ENCODE measurements around the gene SCFD2. TPM values are rescaled to one million over a fixed set of nuclear protein-coding genes. Genes with fewer than 3 reads are reported as not detected.
"Not testable (repeated sequence)": the region's sequence is repeated elsewhere in the genome, so short reads cannot be mapped to it uniquely, and the experiment has no call there.

The SCFD2 gene
- total and polyA plus RNA-seq, 7 experiments from 2014 or later = 13.4 to 32.8 (median 20.8) TPM

DNA sequence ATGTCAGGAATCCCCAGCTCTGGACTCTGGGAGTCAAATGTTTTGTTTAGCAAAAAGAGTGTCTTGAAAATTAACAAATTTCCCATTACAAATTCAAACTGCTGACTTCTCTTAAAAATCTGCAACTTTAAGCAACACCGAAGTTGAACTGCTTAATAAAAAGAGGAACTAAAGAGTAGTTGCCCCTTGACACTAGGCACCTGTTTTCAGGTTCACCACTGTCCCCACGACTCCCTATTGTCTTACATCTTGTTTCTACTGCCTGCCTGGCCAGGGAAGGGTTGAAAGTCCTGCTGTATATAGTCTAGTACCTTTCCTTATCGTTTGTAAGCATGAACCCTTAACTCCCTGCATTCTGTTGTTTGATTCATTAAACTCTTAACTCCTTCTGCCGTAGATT, 173.9 kb downstream of the SCFD2 start:
- Mint-ChIP-seq H3K9me3 (no peaks in the 10 kb centered on the region), H3K36me3 (peaks cover 0 to 13% (median 6%) of the 10 kb centered on the region in 5 donors), H3K4me3 (no peak overlapping the region), H3K27ac (no peak overlapping the region), H3K4me1 (peaks cover 0 to 6% (median 0%) of the 10 kb centered on the region in 7 donors), H3K27me3 (no peaks in the 10 kb centered on the region)
- DNase-seq (no peak), ATAC-seq (no peak)
- ChIA-PET POLR2A (no interaction called here), CTCF (no interaction called here)
- Histone ChIP-seq H3K36me3 (ENCODE audit: control insufficient read depth in 2 of 3, insufficient read depth in 3 of 3, low read length in 3 of 3) (no peaks in the 10 kb centered on the region), H3K4me3 (ENCODE audit: low read length) (no peak overlapping the region), H3K4me1 (ENCODE audit: control insufficient read depth in 2 of 2, insufficient read depth in 2 of 2, low read length in 2 of 2) (no peaks in the 10 kb centered on the region), H3K9me3 (ENCODE audit: control insufficient read depth in 2 of 3, low read length in 3 of 3) (no peaks in the 10 kb centered on the region), H3K27me3 (ENCODE audit: control insufficient read depth in 2 of 2, insufficient read depth in 2 of 2, low read length in 2 of 2) (no peaks in the 10 kb centered on the region), H3K27ac (ENCODE audit: low read depth, low read length) (no peak overlapping the region)
- intact Hi-C loops (cut with micrococcal nuclease) = loop anchor here in 1 of 2 donors (10.0 kb wide), 2 partner anchors 177 to 913 kb away; partner anchors contain the start of gene GSX2

DNA sequence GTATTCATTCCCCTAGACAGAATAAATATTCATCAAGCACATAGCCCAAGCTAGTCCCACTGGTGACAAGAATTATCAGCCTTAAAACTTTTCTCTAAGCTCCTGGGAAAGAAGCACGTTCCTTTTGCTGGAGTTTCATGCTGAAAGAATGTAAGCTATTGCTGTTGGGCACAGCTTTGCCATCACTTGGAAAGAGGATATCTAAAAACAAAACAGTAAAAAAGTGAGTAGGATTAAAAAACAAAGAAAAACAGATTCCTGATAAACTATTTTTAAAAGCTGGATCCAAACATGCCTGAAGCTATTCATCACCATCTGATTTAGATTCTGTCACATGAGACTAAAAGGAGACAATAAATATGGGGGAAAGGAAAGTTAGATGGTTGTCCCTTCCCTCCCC, 176.8 kb downstream of the SCFD2 start:
- ChIA-PET POLR2A (no interaction called here), CTCF (no interaction called here)
- Mint-ChIP-seq H3K36me3 (peaks cover 3 to 31% (median 25%) of the 10 kb centered on the region in 5 donors), H3K4me1 (peaks cover 0 to 6% (median 0%) of the 10 kb centered on the region in 7 donors), H3K9me3 (peaks cover 0 to 5% (median 0%) of the 10 kb centered on the region in 11 donors), H3K27ac (no peak overlapping the region), H3K27me3 (no peaks in the 10 kb centered on the region), H3K4me3 (no peak overlapping the region)
- no peaks in the 10 kb centered on the region for H3K4me1 ChIP-seq (ENCODE audit: control insufficient read depth in 2 of 2, insufficient read depth in 2 of 2, low read length in 2 of 2)
- no peak for DNase-seq
- no peaks in the 10 kb centered on the region for H3K9me3 ChIP-seq (ENCODE audit: control insufficient read depth in 2 of 3, low read length in 3 of 3)
- intact Hi-C loops (cut with micrococcal nuclease) = no loop called here
- H3K4me3 ChIP-seq (ENCODE audit: low read length) = no peak overlapping the region
- no peaks in the 10 kb centered on the region for H3K27me3 ChIP-seq (ENCODE audit: control insufficient read depth in 2 of 2, insufficient read depth in 2 of 2, low read length in 2 of 2)
- ATAC-seq = no peak
- no peaks in the 10 kb centered on the region for H3K36me3 ChIP-seq (ENCODE audit: control insufficient read depth in 2 of 3, insufficient read depth in 3 of 3, low read length in 3 of 3)
- H3K27ac ChIP-seq (ENCODE audit: low read depth, low read length) = no peak overlapping the region

DNA sequence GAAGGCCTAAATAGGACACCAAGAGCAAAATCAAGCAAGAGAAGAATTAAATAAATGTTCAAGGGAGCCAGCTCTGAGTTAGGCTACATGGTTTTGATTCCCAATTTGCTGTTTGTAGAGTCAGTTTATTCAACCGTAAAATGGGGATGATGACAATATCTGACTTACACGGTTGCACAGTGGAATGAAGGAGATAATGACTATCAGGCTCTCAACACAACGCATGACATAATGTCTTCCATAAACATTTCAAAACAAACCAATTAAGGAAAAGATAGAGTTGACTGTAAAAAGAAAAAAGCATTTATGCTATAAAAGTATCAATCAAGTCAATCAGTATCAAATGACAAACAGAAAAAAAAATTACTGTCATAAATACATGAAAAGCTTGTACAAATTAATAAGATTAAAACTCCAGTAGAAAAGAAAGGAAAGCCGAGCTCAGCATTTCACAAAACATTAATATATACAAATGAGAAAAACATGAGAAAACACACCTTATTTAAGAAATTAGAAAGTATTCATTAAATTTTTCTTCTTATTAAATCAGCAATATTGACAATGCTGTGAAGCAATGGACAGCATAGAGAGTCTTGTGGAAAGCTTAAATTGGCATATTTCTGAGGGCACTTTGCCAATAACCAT, 179.0 kb downstream of the SCFD2 start:
- Histone ChIP-seq H3K36me3 (ENCODE audit: control insufficient read depth in 2 of 3, insufficient read depth in 3 of 3, low read length in 3 of 3) (no peaks in the 10 kb centered on the region), H3K27me3 (ENCODE audit: control insufficient read depth in 2 of 2, insufficient read depth in 2 of 2, low read length in 2 of 2) (no peaks in the 10 kb centered on the region), H3K27ac (ENCODE audit: low read depth, low read length) (no peak overlapping the region), H3K4me1 (ENCODE audit: control insufficient read depth in 2 of 2, insufficient read depth in 2 of 2, low read length in 2 of 2) (no peaks in the 10 kb centered on the region), H3K9me3 (ENCODE audit: control insufficient read depth in 2 of 3, low read length in 3 of 3) (no peaks in the 10 kb centered on the region), H3K4me3 (ENCODE audit: low read length) (no peak overlapping the region)
- peaks cover 4 to 43% (median 35%) of the 10 kb centered on the region in 5 donors for H3K36me3 Mint-ChIP-seq
- intact Hi-C loops (cut with micrococcal nuclease) = no loop called here
- CTCF ChIA-PET = no interaction called here
- H3K27me3 Mint-ChIP-seq = no peaks in the 10 kb centered on the region
- POLR2A ChIA-PET = no interaction called here
- no peak overlapping the region for H3K27ac Mint-ChIP-seq
- peaks cover 0 to 6% (median 0%) of the 10 kb centered on the region in 7 donors for H3K4me1 Mint-ChIP-seq
- no peak for DNase-seq
- peaks cover 0 to 9% (median 5%) of the 10 kb centered on the region in 11 donors for H3K9me3 Mint-ChIP-seq
- H3K4me3 Mint-ChIP-seq = no peak overlapping the region
- no peak for ATAC-seq

DNA sequence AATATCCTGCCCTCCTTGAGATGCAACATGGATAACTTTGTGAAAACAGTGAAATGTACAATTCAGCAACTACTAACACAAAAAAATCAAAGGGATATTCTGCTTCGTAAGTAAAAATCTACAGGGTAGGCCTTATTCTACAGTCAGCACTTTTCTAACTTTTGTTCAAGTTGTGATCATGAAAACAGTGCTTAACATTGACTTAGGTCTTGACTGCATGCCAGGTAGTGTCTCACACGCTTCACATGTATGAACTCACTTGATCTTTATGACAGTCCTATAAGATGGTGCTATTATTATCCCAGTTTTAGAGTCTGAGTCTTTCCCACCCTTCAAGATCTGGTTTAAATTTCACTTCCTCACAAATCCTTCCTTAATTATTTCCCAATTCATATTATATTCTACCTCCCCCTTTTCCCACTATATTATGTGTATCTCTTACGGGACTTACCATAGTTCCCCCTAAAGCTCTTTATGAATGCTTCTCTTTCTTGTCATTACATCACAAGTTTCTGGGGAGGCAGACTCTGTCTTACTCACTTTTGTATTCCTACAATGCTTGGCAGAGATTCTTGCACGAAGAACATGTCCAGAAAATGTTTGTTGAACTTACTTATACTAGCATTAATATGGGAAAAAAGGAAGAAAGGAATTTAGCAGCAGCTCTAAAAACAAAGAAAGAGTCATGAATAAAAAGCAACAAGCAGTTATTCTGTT, 179.8 kb downstream of the SCFD2 start:
- no peaks in the 10 kb centered on the region for H3K27me3 ChIP-seq (ENCODE audit: control insufficient read depth in 2 of 2, insufficient read depth in 2 of 2, low read length in 2 of 2)
- no peak overlapping the region for H3K4me3 ChIP-seq (ENCODE audit: low read length)

GRCh38 chr4:53183754-53184153, 182.1 kb downstream of the SCFD2 start:
- H3K4me3 Mint-ChIP-seq = no peak overlapping the region
- Histone ChIP-seq H3K27ac (ENCODE audit: low read depth, low read length) (no peak overlapping the region), H3K27me3 (ENCODE audit: control insufficient read depth in 2 of 2, insufficient read depth in 2 of 2, low read length in 2 of 2) (no peaks in the 10 kb centered on the region), H3K4me3 (ENCODE audit: low read length) (no peak overlapping the region), H3K36me3 (ENCODE audit: control insufficient read depth in 2 of 3, insufficient read depth in 3 of 3, low read length in 3 of 3) (no peaks in the 10 kb centered on the region), H3K4me1 (ENCODE audit: control insufficient read depth in 2 of 2, insufficient read depth in 2 of 2, low read length in 2 of 2) (no peaks in the 10 kb centered on the region), H3K9me3 (ENCODE audit: control insufficient read depth in 2 of 3, low read length in 3 of 3) (no peaks in the 10 kb centered on the region)
- ChIA-PET CTCF (no interaction called here), POLR2A (no interaction called here)
- peaks cover 0 to 4% (median 0%) of the 10 kb centered on the region in 7 donors for H3K4me1 Mint-ChIP-seq
- DNase-seq (no peak), ATAC-seq (no peak)
- peaks cover 2 to 31% (median 17%) of the 10 kb centered on the region in 11 donors for H3K9me3 Mint-ChIP-seq
- H3K27ac Mint-ChIP-seq = no peak overlapping the region
- intact Hi-C loops (cut with micrococcal nuclease) = no loop called here
- peaks cover 20 to 59% (median 47%) of the 10 kb centered on the region in 5 donors for H3K36me3 Mint-ChIP-seq
- no peaks in the 10 kb centered on the region for H3K27me3 Mint-ChIP-seq

More for the DNA sequence above, 179.8 kb downstream of the SCFD2 start:
- Histone ChIP-seq H3K9me3 (ENCODE audit: control insufficient read depth in 2 of 3, low read length in 3 of 3) (no peaks in the 10 kb centered on the region), H3K27ac (ENCODE audit: low read depth, low read length) (no peak overlapping the region), H3K4me1 (ENCODE audit: control insufficient read depth in 2 of 2, insufficient read depth in 2 of 2, low read length in 2 of 2) (no peaks in the 10 kb centered on the region), H3K36me3 (ENCODE audit: control insufficient read depth in 2 of 3, insufficient read depth in 3 of 3, low read length in 3 of 3) (no peaks in the 10 kb centered on the region)
- Mint-ChIP-seq H3K4me3 (no peak overlapping the region), H3K9me3 (peaks cover 0 to 9% (median 5%) of the 10 kb centered on the region in 11 donors), H3K4me1 (peaks cover 0 to 6% (median 0%) of the 10 kb centered on the region in 7 donors), H3K27me3 (no peaks in the 10 kb centered on the region), H3K36me3 (peaks cover 4 to 45% (median 35%) of the 10 kb centered on the region in 5 donors), H3K27ac (no peak overlapping the region)
- POLR2A ChIA-PET = no interaction called here
- CTCF ChIA-PET = no interaction called here
- no peak for DNase-seq
- intact Hi-C loops (cut with micrococcal nuclease) = no loop called here
- ATAC-seq = no peak

GRCh38 chr4:53177751-53178150, 188.1 kb downstream of the SCFD2 start:
- H3K27me3 ChIP-seq (ENCODE audit: control insufficient read depth in 2 of 2, insufficient read depth in 2 of 2, low read length in 2 of 2); H3K4me3 Mint-ChIP-seq; H3K27ac ChIP-seq (ENCODE audit: low read depth, low read length); POLR2A ChIA-PET; H3K36me3 ChIP-seq (ENCODE audit: control insufficient read depth in 2 of 3, insufficient read depth in 3 of 3, low read length in 3 of 3); H3K4me3 ChIP-seq (ENCODE audit: low read length); H3K9me3 ChIP-seq (ENCODE audit: control insufficient read depth in 2 of 3, low read length in 3 of 3); H3K27me3 Mint-ChIP-seq; H3K27ac Mint-ChIP-seq; CTCF ChIA-PET; DNase-seq; ATAC-seq; intact Hi-C loops (cut with micrococcal nuclease); H3K4me1 ChIP-seq (ENCODE audit: control insufficient read depth in 2 of 2, insufficient read depth in 2 of 2, low read length in 2 of 2): not testable (repeated sequence)
- Mint-ChIP-seq H3K4me1 (peaks cover 6 to 33% (median 20%) of the 10 kb centered on the region in 7 donors), H3K36me3 (peaks cover 26 to 69% (median 48%) of the 10 kb centered on the region in 5 donors), H3K9me3 (peaks cover 8 to 64% (median 29%) of the 10 kb centered on the region in 11 donors)

Measured in naive thymus-derived CD4-positive, alpha-beta T cell (primary cell).